ENCODE measurements around the gene TGM2.

The TGM2 gene

DNA sequence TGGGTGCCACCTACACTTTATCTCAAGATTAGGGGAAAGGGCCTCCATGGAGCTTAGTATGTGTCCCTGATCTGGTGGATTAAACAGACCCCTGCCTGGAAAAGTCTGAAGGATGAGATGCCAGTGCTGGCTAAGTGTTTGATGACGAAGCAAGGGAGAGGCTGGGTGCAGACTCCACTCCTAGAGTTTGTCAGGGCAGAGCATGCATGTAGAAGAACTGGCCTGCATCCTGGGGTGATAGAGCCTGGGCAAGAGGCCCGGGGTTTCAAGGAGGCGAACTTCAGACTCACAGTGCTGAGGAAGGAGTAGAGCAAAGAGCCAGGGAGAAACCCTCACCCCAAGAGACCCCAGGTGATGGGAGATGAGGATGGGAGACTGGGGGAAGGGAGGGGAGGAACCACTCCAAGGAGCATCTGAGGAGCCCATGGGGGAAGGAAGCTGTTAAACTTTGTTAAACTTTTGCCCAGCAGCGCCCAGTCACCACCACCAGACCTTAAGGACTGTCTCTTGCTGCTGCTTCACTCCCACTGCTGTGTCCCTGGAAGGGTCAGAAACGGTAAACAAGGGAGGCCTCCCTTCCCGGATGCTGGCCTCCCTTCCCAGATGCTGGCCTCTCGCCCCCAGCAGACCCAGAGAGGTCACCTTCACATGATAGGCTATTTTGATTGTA, 69.9 kb downstream of the TGM2 start:
- Histone ChIP-seq H3K36me3 (ENCODE audit: insufficient read depth, low read depth, low read length) (peaks cover 30% of the 10 kb centered on the region), H3K27ac (ENCODE audit: low read length) (no peak overlapping the region), H3K27me3 (ENCODE audit: insufficient read depth, low read length) (no peaks in the 10 kb centered on the region), H3K4me1 (ENCODE audit: insufficient read depth, low read length) (no peaks in the 10 kb centered on the region; the same call in 1 of the 2 replicates), H3K4me3 (ENCODE audit: low read length) (no peak overlapping the region), H3K9ac (ENCODE audit: low read depth, low read length) (no peak overlapping the region), H3K9me3 (ENCODE audit: insufficient read depth, low read depth, low read length) (no peaks in the 10 kb centered on the region)

DNA sequence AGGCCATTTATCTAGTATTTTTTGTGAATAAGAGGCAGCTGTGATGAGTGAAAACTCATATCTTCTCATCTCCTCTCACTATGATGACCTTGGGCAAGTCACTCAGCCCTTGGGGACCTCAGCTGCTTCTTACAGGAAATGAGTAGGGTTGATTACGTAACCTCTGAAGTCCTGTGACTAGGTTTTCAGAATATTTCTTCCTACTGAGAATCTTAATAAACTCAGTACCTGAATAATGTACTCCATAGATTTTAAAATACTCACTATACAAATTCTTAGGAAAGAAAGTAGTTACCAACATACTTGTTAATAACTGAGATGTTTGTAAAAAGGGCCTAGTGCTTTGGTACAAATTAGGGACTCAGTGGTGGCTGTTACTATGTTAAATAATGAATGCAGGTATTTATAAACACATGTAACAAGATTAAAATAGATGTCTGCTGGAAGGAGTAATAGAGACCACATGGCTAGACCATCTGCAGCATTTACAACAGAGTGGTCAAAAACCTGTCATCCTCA, 70.6 kb downstream of the TGM2 start:
- H3K36me3 ChIP-seq (ENCODE audit: insufficient read depth, low read depth, low read length) = peaks cover 37% of the 10 kb centered on the region
- H3K27ac ChIP-seq (ENCODE audit: low read length) = no peak overlapping the region
- no peak overlapping the region for H3K9ac ChIP-seq (ENCODE audit: low read depth, low read length)
- H3K27me3 ChIP-seq (ENCODE audit: insufficient read depth, low read length) = no peaks in the 10 kb centered on the region
- no peaks in the 10 kb centered on the region; the same call in 1 of the 2 replicates for H3K4me1 ChIP-seq (ENCODE audit: insufficient read depth, low read length)
- no peaks in the 10 kb centered on the region for H3K9me3 ChIP-seq (ENCODE audit: insufficient read depth, low read depth, low read length)
- no peak overlapping the region for H3K4me3 ChIP-seq (ENCODE audit: low read length)

DNA sequence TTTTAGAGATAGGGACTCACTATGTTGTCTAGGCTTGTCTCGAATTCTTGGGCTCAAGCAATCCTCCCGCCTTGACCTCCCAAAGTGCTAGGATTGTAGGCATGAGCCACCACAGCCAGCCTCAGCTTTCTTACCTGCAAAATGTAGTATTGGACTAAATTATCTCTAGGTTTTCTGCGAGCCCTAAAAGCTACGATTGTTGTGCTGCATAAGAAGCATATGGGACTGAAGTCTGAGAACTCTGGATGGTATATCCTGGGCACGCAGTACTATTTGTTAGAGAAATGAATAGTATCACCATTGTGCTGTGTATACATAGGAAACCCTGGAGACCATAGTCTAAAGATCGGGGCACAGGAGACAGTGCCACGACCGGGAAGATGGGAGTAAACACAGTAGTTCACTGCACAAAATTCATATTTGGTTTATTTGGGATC, 71.4 kb downstream of the TGM2 start:
- Histone ChIP-seq H3K9me3 (ENCODE audit: insufficient read depth, low read depth, low read length) (no peaks in the 10 kb centered on the region), H3K27me3 (ENCODE audit: insufficient read depth, low read length) (no peaks in the 10 kb centered on the region), H3K27ac (ENCODE audit: low read length) (no peak overlapping the region), H3K4me3 (ENCODE audit: low read length) (no peak overlapping the region), H3K9ac (ENCODE audit: low read depth, low read length) (no peak overlapping the region), H3K4me1 (ENCODE audit: insufficient read depth, low read length) (no peaks in the 10 kb centered on the region; the same call in 1 of the 2 replicates), H3K36me3 (ENCODE audit: insufficient read depth, low read depth, low read length) (peaks cover 43% of the 10 kb centered on the region)

DNA sequence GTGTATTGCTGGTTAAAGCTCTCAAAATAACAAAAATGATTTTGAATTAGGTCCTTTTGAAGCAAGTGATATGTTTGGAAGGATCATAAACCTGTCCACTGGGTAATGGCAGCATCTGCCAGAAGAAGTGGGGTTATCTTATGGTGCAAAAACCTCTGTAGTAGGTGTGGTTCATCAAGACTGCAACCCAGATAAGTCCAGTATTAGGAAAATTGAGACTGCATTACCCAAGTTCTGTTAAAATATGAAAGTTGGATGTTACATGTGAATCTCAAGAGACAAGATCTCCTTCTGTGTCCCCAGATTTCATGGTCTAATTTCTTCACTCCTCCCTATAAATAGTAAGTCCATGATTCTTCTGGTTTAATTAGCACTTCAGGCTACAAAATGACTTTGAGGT, 72.2 kb downstream of the TGM2 start:
- H3K27ac ChIP-seq (ENCODE audit: low read length) = no peak overlapping the region
- peaks cover 49% of the 10 kb centered on the region for H3K36me3 ChIP-seq (ENCODE audit: insufficient read depth, low read depth, low read length)
- H3K4me1 ChIP-seq (ENCODE audit: insufficient read depth, low read length) = no peaks in the 10 kb centered on the region; the same call in 1 of the 2 replicates
- H3K4me3 ChIP-seq (ENCODE audit: low read length) = no peak overlapping the region
- H3K9ac ChIP-seq (ENCODE audit: low read depth, low read length) = no peak overlapping the region
- H3K27me3 ChIP-seq (ENCODE audit: insufficient read depth, low read length) = no peaks in the 10 kb centered on the region
- H3K9me3 ChIP-seq (ENCODE audit: insufficient read depth, low read depth, low read length) = no peaks in the 10 kb centered on the region

DNA sequence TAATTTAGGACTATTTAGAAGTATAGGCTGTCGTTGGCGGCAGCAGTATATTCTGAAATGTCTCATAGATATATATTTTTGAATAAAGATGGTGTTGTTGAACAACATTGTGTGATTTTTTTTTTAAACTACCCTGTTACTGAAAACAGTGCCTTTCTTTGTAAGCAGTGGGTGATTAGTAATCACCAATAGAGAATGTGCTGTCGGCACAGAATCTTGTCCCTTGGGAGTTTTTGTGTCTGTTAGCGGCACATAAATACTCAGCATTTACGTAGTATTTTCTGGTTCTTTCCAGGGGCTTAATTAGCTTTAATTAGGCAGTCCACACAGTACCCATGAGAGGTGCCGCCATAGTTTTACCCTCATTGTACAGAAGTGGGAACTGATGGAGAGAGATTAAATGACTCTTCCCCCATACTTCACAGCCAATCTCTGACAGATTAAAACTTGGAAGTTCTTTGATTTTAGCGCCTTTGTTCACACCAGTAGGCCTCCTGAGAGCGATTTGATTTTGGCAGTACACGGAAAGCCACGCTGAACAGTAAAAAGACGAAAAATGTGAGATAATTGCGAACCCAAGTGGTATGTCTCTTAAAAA, 72.7 kb downstream of the TGM2 start:
- Histone ChIP-seq H3K4me1 (ENCODE audit: insufficient read depth, low read length) (no peaks in the 10 kb centered on the region; the same call in 1 of the 2 replicates), H3K27ac (ENCODE audit: low read length) (no peak overlapping the region), H3K27me3 (ENCODE audit: insufficient read depth, low read length) (no peaks in the 10 kb centered on the region), H3K4me3 (ENCODE audit: low read length) (no peak overlapping the region), H3K36me3 (ENCODE audit: insufficient read depth, low read depth, low read length) (peaks cover 55% of the 10 kb centered on the region), H3K9ac (ENCODE audit: low read depth, low read length) (no peak overlapping the region), H3K9me3 (ENCODE audit: insufficient read depth, low read depth, low read length) (no peaks in the 10 kb centered on the region)

DNA sequence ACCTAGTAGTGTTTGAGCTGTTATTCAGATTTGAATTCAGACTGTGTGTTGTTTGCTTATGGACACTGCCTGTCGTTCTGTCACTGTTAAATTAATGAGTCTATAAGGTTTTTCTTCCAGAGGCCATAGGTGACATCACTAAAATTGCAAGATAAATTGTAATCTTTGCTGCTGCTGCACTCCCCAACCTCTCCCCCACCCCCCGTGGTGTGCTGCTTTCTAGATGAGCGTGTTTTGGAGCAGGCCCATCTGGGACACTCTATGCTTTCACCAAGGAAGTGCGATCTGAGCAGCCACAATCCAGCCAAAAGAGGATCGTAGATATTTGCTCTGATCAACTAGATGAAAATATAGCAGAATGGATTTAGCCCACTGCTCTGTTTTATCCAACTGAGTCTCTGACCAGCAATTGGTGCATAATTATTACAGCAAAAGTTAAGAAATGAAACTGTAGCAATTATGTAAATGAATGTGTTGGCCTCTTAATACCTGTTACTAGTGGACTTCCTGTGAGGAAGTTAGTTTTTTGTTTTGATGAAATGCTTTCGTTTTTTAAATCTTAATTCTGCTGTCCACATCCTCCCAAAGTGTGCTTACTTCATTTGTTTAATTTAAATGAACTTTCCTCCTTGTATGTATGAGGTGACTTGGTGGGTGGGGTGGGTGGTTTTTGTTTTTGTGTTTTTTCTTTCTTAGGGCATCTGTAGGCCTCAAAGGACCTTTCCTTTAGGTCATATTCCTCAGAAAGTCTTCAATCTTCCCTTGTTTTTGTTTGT, 73.4 kb downstream of the TGM2 start:
- H3K27me3 ChIP-seq (ENCODE audit: insufficient read depth, low read length) = no peaks in the 10 kb centered on the region
- no peak overlapping the region for H3K9ac ChIP-seq (ENCODE audit: low read depth, low read length)
- no peaks in the 10 kb centered on the region; the same call in 1 of the 2 replicates for H3K4me1 ChIP-seq (ENCODE audit: insufficient read depth, low read length)
- peaks cover 62% of the 10 kb centered on the region for H3K36me3 ChIP-seq (ENCODE audit: insufficient read depth, low read depth, low read length)
- no peak overlapping the region for H3K27ac ChIP-seq (ENCODE audit: low read length)
- H3K4me3 ChIP-seq (ENCODE audit: low read length) = no peak overlapping the region
- H3K9me3 ChIP-seq (ENCODE audit: insufficient read depth, low read depth, low read length) = no peaks in the 10 kb centered on the region

DNA sequence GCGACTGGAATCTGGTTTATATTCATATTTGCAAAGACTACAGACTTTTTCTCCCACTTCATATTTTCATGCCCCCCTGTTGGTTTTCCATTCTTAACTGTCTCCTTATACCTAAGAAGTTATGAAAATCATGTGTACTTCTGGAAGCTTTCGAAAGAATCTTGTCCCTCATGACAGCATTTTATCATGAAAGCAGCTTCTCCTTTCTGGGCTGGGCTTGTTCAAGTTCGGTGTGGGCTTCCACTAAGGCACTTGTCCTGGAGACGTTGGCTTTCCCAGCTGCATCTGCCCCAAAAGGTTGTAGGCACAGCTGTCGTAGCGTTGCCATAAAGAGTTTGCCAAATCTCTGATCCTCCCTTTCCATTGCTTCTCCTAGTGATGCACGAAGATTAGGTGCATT, 75.0 kb downstream of the TGM2 start:
- H3K36me3 ChIP-seq (ENCODE audit: insufficient read depth, low read depth, low read length) = peaks cover 77% of the 10 kb centered on the region

DNA sequence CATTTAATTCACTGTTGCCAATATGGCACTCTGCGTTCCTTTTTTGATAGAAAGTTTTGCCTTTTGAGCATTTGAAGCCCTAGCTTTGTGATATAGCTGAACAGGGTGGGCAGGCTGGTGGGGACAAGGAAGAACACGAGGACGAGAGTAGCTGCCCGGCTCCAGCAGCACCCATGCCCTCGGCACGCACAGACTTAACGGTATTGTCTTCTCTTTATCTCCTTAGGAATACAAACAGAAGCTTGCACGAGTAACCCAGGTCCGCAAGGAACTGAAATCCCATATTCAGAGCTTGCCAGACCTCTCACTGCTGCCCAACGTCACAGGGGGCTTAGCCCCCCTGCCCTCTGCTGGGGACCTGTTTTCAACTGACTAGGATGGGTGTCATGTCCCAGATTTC, 75.6 kb downstream of the TGM2 start:
- Histone ChIP-seq H3K9me3 (ENCODE audit: insufficient read depth, low read depth, low read length) (no peaks in the 10 kb centered on the region), H3K27me3 (ENCODE audit: insufficient read depth, low read length) (no peaks in the 10 kb centered on the region), H3K36me3 (ENCODE audit: insufficient read depth, low read depth, low read length) (peaks cover 83% of the 10 kb centered on the region), H3K4me1 (ENCODE audit: insufficient read depth, low read length) (no peaks in the 10 kb centered on the region; the same call in 1 of the 2 replicates), H3K27ac (ENCODE audit: low read length) (no peak overlapping the region), H3K9ac (ENCODE audit: low read depth, low read length) (no peak overlapping the region), H3K4me3 (ENCODE audit: low read length) (no peak overlapping the region)

More for the DNA sequence above, 75.0 kb downstream of the TGM2 start:
- H3K27ac ChIP-seq (ENCODE audit: low read length) = no peak overlapping the region
- no peaks in the 10 kb centered on the region for H3K9me3 ChIP-seq (ENCODE audit: insufficient read depth, low read depth, low read length)
- no peak overlapping the region for H3K4me3 ChIP-seq (ENCODE audit: low read length)
- H3K4me1 ChIP-seq (ENCODE audit: insufficient read depth, low read length) = no peaks in the 10 kb centered on the region; the same call in 1 of the 2 replicates
- H3K9ac ChIP-seq (ENCODE audit: low read depth, low read length) = no peak overlapping the region
- no peaks in the 10 kb centered on the region for H3K27me3 ChIP-seq (ENCODE audit: insufficient read depth, low read length)

DNA sequence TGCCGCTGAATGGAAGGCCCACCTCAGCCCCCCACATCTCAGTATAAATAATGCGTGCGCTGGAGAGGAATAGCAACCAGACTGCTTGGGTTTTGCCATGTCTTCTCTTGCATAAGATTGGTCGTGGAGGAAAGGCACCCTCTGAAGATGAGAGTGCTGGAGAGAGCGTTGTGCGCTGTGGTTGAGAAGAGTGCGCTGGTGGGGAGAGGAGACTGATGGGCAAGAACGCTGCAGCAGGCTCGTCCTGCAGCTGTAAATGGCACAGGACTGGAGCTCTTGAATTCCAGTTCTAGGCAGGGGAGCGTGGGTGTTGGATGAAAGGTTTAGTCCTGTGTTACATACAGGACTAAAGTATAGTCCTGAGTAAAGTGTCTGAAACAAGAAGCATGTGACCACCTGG, 80.0 kb downstream of the TGM2 start:
- no peaks in the 10 kb centered on the region for H3K9me3 ChIP-seq (ENCODE audit: insufficient read depth, low read depth, low read length)
- no peak overlapping the region for H3K27ac ChIP-seq (ENCODE audit: low read length)
- no peaks in the 10 kb centered on the region for H3K27me3 ChIP-seq (ENCODE audit: insufficient read depth, low read length)
- H3K9ac ChIP-seq (ENCODE audit: low read depth, low read length) = no peak overlapping the region
- H3K4me1 ChIP-seq (ENCODE audit: insufficient read depth, low read length) = no peaks in the 10 kb centered on the region
- H3K36me3 ChIP-seq (ENCODE audit: insufficient read depth, low read depth, low read length) = peaks cover 77% of the 10 kb centered on the region
- H3K4me3 ChIP-seq (ENCODE audit: low read length) = no peak overlapping the region

DNA sequence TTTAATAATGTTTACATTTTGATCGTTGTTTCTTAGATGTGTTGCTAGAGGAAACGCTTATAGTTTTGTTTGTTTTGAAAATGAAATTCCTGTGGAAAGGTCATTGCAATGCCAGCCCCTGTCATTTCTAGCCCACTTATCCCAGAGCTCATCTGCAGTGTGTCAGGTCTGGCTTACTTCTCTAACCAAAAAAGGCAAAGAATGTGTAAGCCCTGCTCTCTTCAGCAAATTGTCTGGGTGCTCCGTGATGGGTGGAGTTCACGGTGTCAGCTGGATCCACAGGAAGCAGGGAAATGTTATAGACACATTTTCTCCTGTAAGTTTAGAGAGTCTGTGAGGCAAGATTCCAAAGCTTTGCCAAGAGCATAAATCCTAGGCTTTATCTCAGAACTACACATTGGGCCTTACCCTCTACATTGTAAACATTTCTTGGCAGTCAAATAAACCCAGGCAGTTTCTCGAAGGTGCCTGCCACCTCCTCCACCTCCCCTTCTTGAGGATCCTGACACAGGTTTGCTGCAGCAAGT, 80.6 kb downstream of the TGM2 start:
- Histone ChIP-seq H3K27ac (ENCODE audit: low read length) (no peak overlapping the region), H3K27me3 (ENCODE audit: insufficient read depth, low read length) (no peaks in the 10 kb centered on the region), H3K9ac (ENCODE audit: low read depth, low read length) (no peak overlapping the region), H3K9me3 (ENCODE audit: insufficient read depth, low read depth, low read length) (no peaks in the 10 kb centered on the region), H3K4me1 (ENCODE audit: insufficient read depth, low read length) (no peaks in the 10 kb centered on the region), H3K36me3 (ENCODE audit: insufficient read depth, low read depth, low read length) (peaks cover 76% of the 10 kb centered on the region; the same call in 1 of the 2 replicates), H3K4me3 (ENCODE audit: low read length) (no peak overlapping the region)

DNA sequence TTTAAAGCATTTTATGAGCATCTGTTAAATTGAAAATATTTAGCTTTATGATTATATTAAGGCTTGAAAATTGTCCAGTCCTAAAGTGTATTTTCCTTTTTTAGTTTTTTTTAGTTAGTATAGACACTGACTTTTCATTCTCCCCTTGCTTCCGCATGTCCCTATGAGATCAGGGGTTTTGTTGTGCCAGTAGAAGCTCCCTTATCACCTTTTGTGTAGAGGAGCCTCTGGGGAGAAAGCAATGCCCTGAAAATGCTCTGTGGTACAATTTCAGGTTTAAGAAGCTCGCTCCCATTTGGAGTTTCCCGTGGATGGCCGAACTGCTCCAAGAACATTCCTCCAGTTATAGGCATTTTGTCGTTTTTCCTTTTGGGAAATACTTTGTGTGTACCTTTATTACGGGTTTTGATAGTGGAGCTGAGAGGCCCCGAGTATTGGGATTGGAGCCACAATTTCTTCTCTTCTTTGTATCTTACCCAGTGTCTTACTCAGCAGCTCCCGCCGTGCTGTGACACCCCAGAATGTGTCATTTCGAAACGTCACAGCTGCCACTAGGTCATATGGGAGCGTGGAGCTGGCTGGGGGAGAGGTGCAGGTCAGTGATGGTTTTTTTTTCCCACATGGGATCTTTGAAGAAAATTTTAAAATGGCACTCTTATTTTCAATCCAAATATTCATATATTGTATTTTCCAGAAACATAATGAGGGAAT, 81.6 kb downstream of the TGM2 start:
- Histone ChIP-seq H3K9ac (ENCODE audit: low read depth, low read length) (no peak overlapping the region), H3K27ac (ENCODE audit: low read length) (no peak overlapping the region), H3K36me3 (ENCODE audit: insufficient read depth, low read depth, low read length) (peaks cover 79% of the 10 kb centered on the region; the same call in 1 of the 2 replicates)

More for the DNA sequence above, 81.6 kb downstream of the TGM2 start:
- no peaks in the 10 kb centered on the region for H3K4me1 ChIP-seq (ENCODE audit: insufficient read depth, low read length)
- no peaks in the 10 kb centered on the region for H3K27me3 ChIP-seq (ENCODE audit: insufficient read depth, low read length)
- H3K4me3 ChIP-seq (ENCODE audit: low read length) = no peak overlapping the region
- H3K9me3 ChIP-seq (ENCODE audit: insufficient read depth, low read depth, low read length) = no peaks in the 10 kb centered on the region
